ENCODE measurements around the gene LSAMP. TPM values are rescaled to one million over a fixed set of nuclear protein-coding genes. Genes with fewer than 3 reads are reported as not detected.

LSAMP gene
- total and polyA plus RNA-seq, 9 of the 15 experiments (the other 6 are each of a cell fraction or from before 2014, with no cell fraction given), result 0.09 to 0.11 TPM; not detected in 7

DNA sequence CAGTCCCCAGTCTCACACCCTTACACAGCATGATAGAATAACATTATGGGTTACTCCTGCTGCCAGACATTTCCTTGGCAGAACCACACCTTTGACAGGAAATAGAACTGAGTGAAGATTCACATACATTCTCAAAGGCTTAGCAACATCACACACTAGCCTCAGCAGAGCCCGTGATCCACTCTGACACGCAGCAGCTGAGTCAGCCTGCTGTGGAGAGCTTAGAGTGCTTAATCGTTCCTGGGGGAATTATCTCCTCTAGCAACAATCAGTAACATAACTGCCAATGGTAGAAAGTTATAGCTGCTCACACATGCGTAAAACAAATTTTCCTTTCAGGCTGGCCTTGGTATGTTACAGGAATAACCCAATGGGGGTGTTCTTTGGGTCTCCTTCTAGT is 439.9 kb downstream of the LSAMP start (continued):
- TF ChIP-seq, protein P1, sequence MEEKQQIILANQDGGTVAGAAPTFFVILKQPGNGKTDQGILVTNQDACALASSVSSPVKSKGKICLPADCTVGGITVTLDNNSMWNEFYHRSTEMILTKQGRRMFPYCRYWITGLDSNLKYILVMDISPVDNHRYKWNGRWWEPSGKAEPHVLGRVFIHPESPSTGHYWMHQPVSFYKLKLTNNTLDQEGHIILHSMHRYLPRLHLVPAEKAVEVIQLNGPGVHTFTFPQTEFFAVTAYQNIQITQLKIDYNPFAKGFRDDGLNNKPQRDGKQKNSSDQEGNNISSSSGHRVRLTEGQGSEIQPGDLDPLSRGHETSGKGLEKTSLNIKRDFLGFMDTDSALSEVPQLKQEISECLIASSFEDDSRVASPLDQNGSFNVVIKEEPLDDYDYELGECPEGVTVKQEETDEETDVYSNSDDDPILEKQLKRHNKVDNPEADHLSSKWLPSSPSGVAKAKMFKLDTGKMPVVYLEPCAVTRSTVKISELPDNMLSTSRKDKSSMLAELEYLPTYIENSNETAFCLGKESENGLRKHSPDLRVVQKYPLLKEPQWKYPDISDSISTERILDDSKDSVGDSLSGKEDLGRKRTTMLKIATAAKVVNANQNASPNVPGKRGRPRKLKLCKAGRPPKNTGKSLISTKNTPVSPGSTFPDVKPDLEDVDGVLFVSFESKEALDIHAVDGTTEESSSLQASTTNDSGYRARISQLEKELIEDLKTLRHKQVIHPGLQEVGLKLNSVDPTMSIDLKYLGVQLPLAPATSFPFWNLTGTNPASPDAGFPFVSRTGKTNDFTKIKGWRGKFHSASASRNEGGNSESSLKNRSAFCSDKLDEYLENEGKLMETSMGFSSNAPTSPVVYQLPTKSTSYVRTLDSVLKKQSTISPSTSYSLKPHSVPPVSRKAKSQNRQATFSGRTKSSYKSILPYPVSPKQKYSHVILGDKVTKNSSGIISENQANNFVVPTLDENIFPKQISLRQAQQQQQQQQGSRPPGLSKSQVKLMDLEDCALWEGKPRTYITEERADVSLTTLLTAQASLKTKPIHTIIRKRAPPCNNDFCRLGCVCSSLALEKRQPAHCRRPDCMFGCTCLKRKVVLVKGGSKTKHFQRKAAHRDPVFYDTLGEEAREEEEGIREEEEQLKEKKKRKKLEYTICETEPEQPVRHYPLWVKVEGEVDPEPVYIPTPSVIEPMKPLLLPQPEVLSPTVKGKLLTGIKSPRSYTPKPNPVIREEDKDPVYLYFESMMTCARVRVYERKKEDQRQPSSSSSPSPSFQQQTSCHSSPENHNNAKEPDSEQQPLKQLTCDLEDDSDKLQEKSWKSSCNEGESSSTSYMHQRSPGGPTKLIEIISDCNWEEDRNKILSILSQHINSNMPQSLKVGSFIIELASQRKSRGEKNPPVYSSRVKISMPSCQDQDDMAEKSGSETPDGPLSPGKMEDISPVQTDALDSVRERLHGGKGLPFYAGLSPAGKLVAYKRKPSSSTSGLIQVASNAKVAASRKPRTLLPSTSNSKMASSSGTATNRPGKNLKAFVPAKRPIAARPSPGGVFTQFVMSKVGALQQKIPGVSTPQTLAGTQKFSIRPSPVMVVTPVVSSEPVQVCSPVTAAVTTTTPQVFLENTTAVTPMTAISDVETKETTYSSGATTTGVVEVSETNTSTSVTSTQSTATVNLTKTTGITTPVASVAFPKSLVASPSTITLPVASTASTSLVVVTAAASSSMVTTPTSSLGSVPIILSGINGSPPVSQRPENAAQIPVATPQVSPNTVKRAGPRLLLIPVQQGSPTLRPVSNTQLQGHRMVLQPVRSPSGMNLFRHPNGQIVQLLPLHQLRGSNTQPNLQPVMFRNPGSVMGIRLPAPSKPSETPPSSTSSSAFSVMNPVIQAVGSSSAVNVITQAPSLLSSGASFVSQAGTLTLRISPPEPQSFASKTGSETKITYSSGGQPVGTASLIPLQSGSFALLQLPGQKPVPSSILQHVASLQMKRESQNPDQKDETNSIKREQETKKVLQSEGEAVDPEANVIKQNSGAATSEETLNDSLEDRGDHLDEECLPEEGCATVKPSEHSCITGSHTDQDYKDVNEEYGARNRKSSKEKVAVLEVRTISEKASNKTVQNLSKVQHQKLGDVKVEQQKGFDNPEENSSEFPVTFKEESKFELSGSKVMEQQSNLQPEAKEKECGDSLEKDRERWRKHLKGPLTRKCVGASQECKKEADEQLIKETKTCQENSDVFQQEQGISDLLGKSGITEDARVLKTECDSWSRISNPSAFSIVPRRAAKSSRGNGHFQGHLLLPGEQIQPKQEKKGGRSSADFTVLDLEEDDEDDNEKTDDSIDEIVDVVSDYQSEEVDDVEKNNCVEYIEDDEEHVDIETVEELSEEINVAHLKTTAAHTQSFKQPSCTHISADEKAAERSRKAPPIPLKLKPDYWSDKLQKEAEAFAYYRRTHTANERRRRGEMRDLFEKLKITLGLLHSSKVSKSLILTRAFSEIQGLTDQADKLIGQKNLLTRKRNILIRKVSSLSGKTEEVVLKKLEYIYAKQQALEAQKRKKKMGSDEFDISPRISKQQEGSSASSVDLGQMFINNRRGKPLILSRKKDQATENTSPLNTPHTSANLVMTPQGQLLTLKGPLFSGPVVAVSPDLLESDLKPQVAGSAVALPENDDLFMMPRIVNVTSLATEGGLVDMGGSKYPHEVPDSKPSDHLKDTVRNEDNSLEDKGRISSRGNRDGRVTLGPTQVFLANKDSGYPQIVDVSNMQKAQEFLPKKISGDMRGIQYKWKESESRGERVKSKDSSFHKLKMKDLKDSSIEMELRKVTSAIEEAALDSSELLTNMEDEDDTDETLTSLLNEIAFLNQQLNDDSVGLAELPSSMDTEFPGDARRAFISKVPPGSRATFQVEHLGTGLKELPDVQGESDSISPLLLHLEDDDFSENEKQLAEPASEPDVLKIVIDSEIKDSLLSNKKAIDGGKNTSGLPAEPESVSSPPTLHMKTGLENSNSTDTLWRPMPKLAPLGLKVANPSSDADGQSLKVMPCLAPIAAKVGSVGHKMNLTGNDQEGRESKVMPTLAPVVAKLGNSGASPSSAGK (IDR thresholded peaks at IDR 0.05), result no peak
- TF ChIP-seq JUND (IDR thresholded peaks at IDR 0.05; ENCODE audit: borderline replicate concordance, low read depth, low read length) (peak; percentile 55; the same call in 1 of the 2 replicates), JUND (tag; IDR thresholded peaks at IDR 0.05; ENCODE audit: borderline replicate concordance, low read depth, low read length) (peak; percentile 42; the same call in 1 of the 3 replicates), SMAD1 (IDR thresholded peaks at IDR 0.05; ENCODE audit: low read depth, low read length, partially characterized antibody) (no peak), ZNF316 (IDR thresholded peaks at IDR 0.05) (peak; percentile 35; the same call in 1 of the 2 replicates), POLR3G (IDR thresholded peaks at IDR 0.05; ENCODE audit: extremely low read depth, insufficient read length, insufficient replicate concordance) (no peak), HMBOX1 (IDR thresholded peaks at IDR 0.05) (0 out of 2 replicates have a peak, but pooled peaks have one; percentile 16), PPARD (CRISPR knock-in tag; IDR thresholded peaks at IDR 0.05) (no peak)
- TF ChIP-seq, protein P2, sequence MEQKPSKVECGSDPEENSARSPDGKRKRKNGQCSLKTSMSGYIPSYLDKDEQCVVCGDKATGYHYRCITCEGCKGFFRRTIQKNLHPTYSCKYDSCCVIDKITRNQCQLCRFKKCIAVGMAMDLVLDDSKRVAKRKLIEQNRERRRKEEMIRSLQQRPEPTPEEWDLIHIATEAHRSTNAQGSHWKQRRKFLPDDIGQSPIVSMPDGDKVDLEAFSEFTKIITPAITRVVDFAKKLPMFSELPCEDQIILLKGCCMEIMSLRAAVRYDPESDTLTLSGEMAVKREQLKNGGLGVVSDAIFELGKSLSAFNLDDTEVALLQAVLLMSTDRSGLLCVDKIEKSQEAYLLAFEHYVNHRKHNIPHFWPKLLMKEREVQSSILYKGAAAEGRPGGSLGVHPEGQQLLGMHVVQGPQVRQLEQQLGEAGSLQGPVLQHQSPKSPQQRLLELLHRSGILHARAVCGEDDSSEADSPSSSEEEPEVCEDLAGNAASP (IDR thresholded peaks at IDR 0.05), result no peak
- TF ChIP-seq, protein P3, sequence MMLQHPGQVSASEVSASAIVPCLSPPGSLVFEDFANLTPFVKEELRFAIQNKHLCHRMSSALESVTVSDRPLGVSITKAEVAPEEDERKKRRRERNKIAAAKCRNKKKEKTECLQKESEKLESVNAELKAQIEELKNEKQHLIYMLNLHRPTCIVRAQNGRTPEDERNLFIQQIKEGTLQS (IDR thresholded peaks at IDR 0.05), result peak; percentile 36; the same call in 1 of the 2 replicates
- TF ChIP-seq, protein P3 (CRISPR knock-in tag; conservative IDR thresholded peaks at IDR 0.05), result no peak
